OCI-LY7 (cell line): ENCODE measurements around the gene NSL1.

ENCODE experiments used
- CTCF ChIP-seq: fragments of 200-600 bp; sonication (generic); conservative IDR thresholded peaks from 2 replicates; pipeline ENCODE4 v1.5.1; 2014; ENCODE audit warnings: mild to moderate bottlenecking, antibody characterized with exemption, low read length, moderate library complexity, mixed read lengths
- EZH2phosphoT487 ChIP-seq: fragments of 200-600 bp; sonication (generic); IDR thresholded peaks from 2 replicates; pipeline ENCODE4 v1.6.1; 2018; ENCODE audit warnings: low read depth, borderline replicate concordance, mild to moderate bottlenecking, mixed run types, antibody characterized with exemption, low read length, moderate library complexity, mixed read lengths

GRCh38 chr1:212760126-212760823 lies 31.3 kb downstream of the NSL1 start:
- TF ChIP-seq CTCF, result peak; percentile 73
- TF ChIP-seq EZH2phosphoT487, result no peak
